K562 (cell line): Measurements from ENCODE around the gene CAMK2G. TPM values are rescaled to one million over a fixed set of nuclear protein-coding genes. Genes with fewer than 3 reads are reported as not detected.

ENCODE experiments used
- ATAC-seq: fragments of 200-7000 bp; cut with Tn5 transposase; 3 replicates; pipeline ENCODE4 v1.9.1; 2020; ENCODE audit warnings: moderate library complexity
- BruUV-seq: library from RNA; stranded (reverse); fragments of 400-500 nt; replicated peaks from 2 replicates; lab custom pipeline; 2021; lab: Mats Ljungman, UMichigan
- CTCF ChIA-PET: fragments of 300-600 bp; formaldehyde crosslinking; extraction: SDS; loops from one replicate; lab custom pipeline; 2021; ENCODE audit warnings: low intra/inter-chr PET ratio; lab: Yijun Ruan, JAX
- POLR2A ChIA-PET: fragments of 300-600, 350-650 bp; sonication (Branson Sonifier 250); formaldehyde crosslinking; extraction: SDS; loops from one replicate; lab custom pipeline; 2021; ENCODE audit warnings: antibody characterized with exemption, inconsistent platforms; lab: Yijun Ruan, JAX
- DNase-seq, 4 experiments: peaks; one replicate each; pipeline versions ENCODE4 v3.0.0 to v3.0.0-alpha.2; 2011 to 2018; ENCODE audit warnings: low spot score in 3 of 4, mixed read lengths in 3 of 4; ENCODE audit errors: extremely low read depth in 1 of 4
- FAIRE-seq: peaks from 2 replicates; lab custom pipeline; 2011; peaks lifted over from hg19 to GRCh38; lab: Jason Lieb, UNC
- H2AFZ ChIP-seq: 2 replicates; pipeline ENCODE4 v1.6.0; 2011; ENCODE audit warnings: low read depth, low read length, control low read depth, inconsistent platforms
- H3K27ac ChIP-seq: fragments of 200-600 bp; 3 replicates; pipeline ENCODE4 v1.8.0; 2011; ENCODE audit warnings: low read depth, mild to moderate bottlenecking, control low read depth, inconsistent platforms, low read length, moderate library complexity, mixed read lengths; ENCODE audit errors: extremely low read depth
- H3K27me3 ChIP-seq, 2 experiments: fragments of 300-600 bp in 1 of 2; 2 replicates in 1 of 2; 3 replicates in 1 of 2; pipeline versions ENCODE4 v1.6.0 to v1.8.0; 2011; ENCODE audit warnings: inconsistent platforms in 2 of 2, low read length in 2 of 2, mild to moderate bottlenecking in 1 of 2, mixed read lengths in 1 of 2, moderate library complexity in 1 of 2; ENCODE audit not compliant: control insufficient read depth in 2 of 2, insufficient read depth in 2 of 2
- H3K36me3 ChIP-seq: fragments of 300-600 bp; 3 replicates; pipeline ENCODE4 v1.8.0; 2011; ENCODE audit warnings: mild to moderate bottlenecking, low read length, inconsistent platforms; ENCODE audit not compliant: control insufficient read depth, insufficient read depth
- H3K4me1 ChIP-seq, 2 experiments: fragments of 200-600 bp in 1 of 2; replicated peaks in 1 of 2; 2 replicates in 1 of 2; 3 replicates in 1 of 2; pipeline versions ENCODE4 v1.5.1 to v1.8.0; 2011; ENCODE audit warnings: inconsistent platforms in 2 of 2, low read length in 2 of 2, mild to moderate bottlenecking in 1 of 2, mixed read lengths in 1 of 2, moderate library complexity in 1 of 2; ENCODE audit not compliant: control insufficient read depth in 2 of 2, insufficient read depth in 2 of 2
- H3K4me2 ChIP-seq: 2 replicates; pipeline ENCODE4 v1.6.1; 2011; ENCODE audit warnings: low read length, control low read depth, inconsistent platforms, mixed read lengths; ENCODE audit not compliant: insufficient read depth
- H3K4me3 ChIP-seq: fragments of 200-600 bp; sonication (generic), shearing (Covaris generic); 2 replicates; pipeline ENCODE4 v1.5.1; 2016; ENCODE audit warnings: control low read depth, inconsistent platforms
- H3K79me2 ChIP-seq: fragments of 200-600 bp; 3 replicates; pipeline ENCODE4 v1.8.0; 2011; ENCODE audit warnings: low read length, inconsistent platforms; ENCODE audit not compliant: control insufficient read depth, insufficient read depth
- H3K9ac ChIP-seq, 2 experiments: 2 replicates each; pipeline versions ENCODE4 v1.6.0 to v1.6.1; 2011; ENCODE audit warnings: low read depth in 2 of 2, low read length in 2 of 2, control low read depth in 1 of 2, inconsistent platforms in 1 of 2, mild to moderate bottlenecking in 1 of 2, mixed read lengths in 1 of 2; ENCODE audit not compliant: insufficient read depth in 1 of 2
- H3K9me1 ChIP-seq: one replicate; pipeline ENCODE4 v1.6.0; 2011; ENCODE audit warnings: inconsistent platforms, mild to moderate bottlenecking, low read length, moderate library complexity; ENCODE audit not compliant: control insufficient read depth, insufficient read depth
- H3K9me3 ChIP-seq: replicated peaks from 2 replicates; pipeline ENCODE4 v1.5.1; 2011; ENCODE audit warnings: low read depth, low read length, inconsistent platforms; ENCODE audit not compliant: control insufficient read depth, insufficient read depth
- H4K20me1 ChIP-seq: replicated peaks from 2 replicates; pipeline ENCODE4 v1.6.1; 2011; ENCODE audit warnings: low read length, inconsistent platforms, mixed read lengths; ENCODE audit not compliant: control insufficient read depth, insufficient read depth
- ELF2 ChIP-seq: fragments of 250-450 bp; sonication (Bioruptor Pico); IDR thresholded peaks from 2 replicates; pipeline ENCODE4 v1.5.0; 2021; ENCODE audit warnings: mild to moderate bottlenecking
- HMGN3 ChIP-seq: IDR thresholded peaks from 2 replicates; pipeline ENCODE4 v1.6.1; 2011; ENCODE audit warnings: borderline replicate concordance, low read depth, mild to moderate bottlenecking, mixed read lengths, low read length; ENCODE audit not compliant: insufficient read length; ENCODE audit errors: extremely low read depth
- PHB ChIP-seq: fragments of 250-450 bp; sonication (Bioruptor Pico); IDR thresholded peaks from 2 replicates; pipeline ENCODE4 v1.5.0; 2021
- POU5F1 ChIP-seq: fragments of 150-350 bp; IDR thresholded peaks from 2 replicates; pipeline ENCODE4 v1.6.1; 2014; ENCODE audit warnings: borderline replicate concordance, low read length, low read depth, mild to moderate bottlenecking; ENCODE audit not compliant: partially characterized antibody
- PPARD ChIP-seq: fragments of 250-450 bp; sonication (Bioruptor Pico); IDR thresholded peaks from 2 replicates; pipeline ENCODE4 v1.8.0; 2022; ENCODE audit warnings: inconsistent platforms, mild to moderate bottlenecking, moderate library complexity
- SMARCE1 ChIP-seq: fragments of 450-650 bp; IDR thresholded peaks from 2 replicates; pipeline ENCODE4 v1.7.1; 2016; ENCODE audit warnings: mild to moderate bottlenecking
- SUPT5H ChIP-seq: fragments of 450-650 bp; IDR thresholded peaks from 2 replicates; pipeline ENCODE4 v1.6.1; 2016
- ZNF143 ChIP-seq: sonication (generic); formaldehyde crosslinking; IDR thresholded peaks from 2 replicates; pipeline ENCODE4 v1.9.0; 2022; ENCODE audit warnings: mild to moderate bottlenecking, missing genetic modification reagents
- ZNF324 ChIP-seq: fragments of 250-450 bp; sonication (Bioruptor Pico); IDR thresholded peaks from 2 replicates; pipeline ENCODE4 v1.4.0; 2020; ENCODE audit warnings: mild to moderate bottlenecking
- WGBS: fragments of 100-300 bp; shearing (Covaris generic); methylation state at CpG from one replicate; pipeline ENCODE4 v1.1.6; 2016; ENCODE audit warnings: low coverage, mixed read lengths; ENCODE audit not compliant: insufficient coverage; ENCODE audit errors: missing lambda C conversion rate; 5-methylcytosine and 5-hydroxymethylcytosine counted together
- in situ Hi-C: fragments of 300-500 bp; cut with MboI; formaldehyde crosslinking; loops from 4 replicates; pipeline ENCODE4 v1.15.0; 2018; ENCODE audit warnings: inconsistent platforms, mixed read lengths
- intact Hi-C: fragments of 100-400 bp; cut with micrococcal nuclease; formaldehyde crosslinking; loops from 2 replicates; pipeline ENCODE4 v1.14.2; 2022
- polyA plus RNA-seq, 8 experiments: library from polyadenylated mRNA; depleted of rRNA in 4 of 8; stranded (reverse) in 5 of 8; unstranded in 3 of 8; fragments of >200 nt; fragmentation: Nextera tagmentation in 2 of 8; fragmentation: Illumina TruSeq in 1 of 8; extraction: Ambion mirVana in 2 of 8; extraction: Trizol in 1 of 8; gene quantifications; 2 replicates each; pipeline versions ENCODE4 v1.2.1 to v1.2.3, GENCODE V29; 2011 to 2014; ENCODE audit warnings: inconsistent platforms in 1 of 8, missing spikeins in 1 of 8
- total RNA-seq, 7 experiments: library from RNA; depleted of rRNA in 6 of 7; stranded (reverse); fragments of >200 nt in 6 of 7; fragmentation: Illumina TruSeq in 2 of 7; extraction: Trizol in 2 of 7; gene quantifications; 2 replicates each; pipeline versions ENCODE4 v1.2.1 to v1.2.3, GENCODE V29; 2011 to 2021; ENCODE audit warnings: low replicate concordance in 1 of 7
- TF ChIP-seq, protein P1 (sequence below): fragments of 450-650 bp; IDR thresholded peaks from 2 replicates; pipeline ENCODE4 v1.7.0; 2016; ENCODE audit warnings: borderline replicate concordance
- TF ChIP-seq, protein P2 (sequence below): fragments of 200-800 bp; sonication (Bioruptor generic); IDR thresholded peaks from 2 replicates; pipeline ENCODE4 v1.6.1; 2016; ENCODE audit warnings: missing genetic modification characterization, missing compliant biosample characterization

CAMK2G gene
- total and polyA plus RNA-seq, 9 of the 15 experiments (the other 6 are each of a cell fraction or from before 2014, with no cell fraction given) = 9.0 to 37.9 (median 32.6) TPM

DNA sequence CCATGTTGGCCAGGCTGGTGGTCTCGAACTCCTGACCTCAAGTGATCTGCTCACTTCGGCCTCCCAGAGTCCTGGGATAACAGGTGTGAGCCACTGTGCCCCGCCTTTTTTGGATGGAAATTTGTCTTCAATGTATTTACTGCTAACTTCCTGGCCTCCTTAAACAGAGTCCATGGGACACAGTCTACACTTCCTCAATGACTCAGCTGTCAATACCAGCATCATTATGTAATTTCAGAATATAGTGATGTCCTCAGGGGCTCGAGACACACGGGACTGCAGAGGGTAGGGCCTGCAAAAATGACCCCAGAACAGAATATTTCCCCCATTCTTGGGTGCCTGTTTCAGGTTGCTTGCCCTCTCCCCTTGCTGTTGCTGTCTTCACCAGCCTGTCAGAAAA is 31.1 kb downstream of the CAMK2G start (continued):
- TF ChIP-seq, protein P1, sequence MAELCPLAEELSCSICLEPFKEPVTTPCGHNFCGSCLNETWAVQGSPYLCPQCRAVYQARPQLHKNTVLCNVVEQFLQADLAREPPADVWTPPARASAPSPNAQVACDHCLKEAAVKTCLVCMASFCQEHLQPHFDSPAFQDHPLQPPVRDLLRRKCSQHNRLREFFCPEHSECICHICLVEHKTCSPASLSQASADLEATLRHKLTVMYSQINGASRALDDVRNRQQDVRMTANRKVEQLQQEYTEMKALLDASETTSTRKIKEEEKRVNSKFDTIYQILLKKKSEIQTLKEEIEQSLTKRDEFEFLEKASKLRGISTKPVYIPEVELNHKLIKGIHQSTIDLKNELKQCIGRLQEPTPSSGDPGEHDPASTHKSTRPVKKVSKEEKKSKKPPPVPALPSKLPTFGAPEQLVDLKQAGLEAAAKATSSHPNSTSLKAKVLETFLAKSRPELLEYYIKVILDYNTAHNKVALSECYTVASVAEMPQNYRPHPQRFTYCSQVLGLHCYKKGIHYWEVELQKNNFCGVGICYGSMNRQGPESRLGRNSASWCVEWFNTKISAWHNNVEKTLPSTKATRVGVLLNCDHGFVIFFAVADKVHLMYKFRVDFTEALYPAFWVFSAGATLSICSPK = no peak
- TF ChIP-seq HMGN3 (no peak), SMARCE1 (no peak), POU5F1 (no peak)

GRCh38 chr10:73842349-73842748 is 32.0 kb downstream of the CAMK2G start:
- Histone ChIP-seq H3K9ac (peak overlapping the region in 1 of 2 experiments; percentile 50; a peak in 2 of 4 replicates), H3K36me3 (peaks cover 62% of the 10 kb centered on the region), H3K4me2 (no peak overlapping the region), H2AFZ (no peak overlapping the region), H3K9me1 (no peaks in the 10 kb centered on the region), H3K79me2 (no peaks in the 10 kb centered on the region), H3K9me3 (no peaks in the 10 kb centered on the region), H4K20me1 (0 out of 2 replicates have a peak, but pooled peaks cover 5% of the 10 kb centered on the region), H3K27me3 (no peaks in the 10 kb centered on the region), H3K4me3 (no peak overlapping the region), H3K27ac (no peak overlapping the region), H3K4me1 (peaks cover 0 to 10% of the 10 kb centered on the region in 2 experiments; a peak in 1 of 5 replicates)
- in situ Hi-C loops (loop anchor here (5.0 to 10.0 kb wide), 2 partner anchors 95 to 1242 kb away; no protein-coding TSS in a partner anchor), intact Hi-C loops (no loop called here)
- FAIRE-seq = no peak
- ChIA-PET POLR2A (interaction anchor here (1.1 kb wide), 1 partner anchor 10 kb away, joined by 5 read pairs; no protein-coding TSS in a partner anchor), CTCF (no interaction called here)
- BruUV-seq = no TSS peak
- ATAC-seq = no peak
- WGBS = 86% methylated on average over 11 of the region's 11 CpGs
- TF ChIP-seq PPARD (no peak), ZNF324 (CRISPR knock-in tag) (no peak), SUPT5H (no peak), ELF2 (CRISPR knock-in tag) (no peak), ZNF143 (CRISPR knock-in tag) (no peak), PHB (CRISPR knock-in tag) (no peak)
- TF ChIP-seq, protein P2, sequence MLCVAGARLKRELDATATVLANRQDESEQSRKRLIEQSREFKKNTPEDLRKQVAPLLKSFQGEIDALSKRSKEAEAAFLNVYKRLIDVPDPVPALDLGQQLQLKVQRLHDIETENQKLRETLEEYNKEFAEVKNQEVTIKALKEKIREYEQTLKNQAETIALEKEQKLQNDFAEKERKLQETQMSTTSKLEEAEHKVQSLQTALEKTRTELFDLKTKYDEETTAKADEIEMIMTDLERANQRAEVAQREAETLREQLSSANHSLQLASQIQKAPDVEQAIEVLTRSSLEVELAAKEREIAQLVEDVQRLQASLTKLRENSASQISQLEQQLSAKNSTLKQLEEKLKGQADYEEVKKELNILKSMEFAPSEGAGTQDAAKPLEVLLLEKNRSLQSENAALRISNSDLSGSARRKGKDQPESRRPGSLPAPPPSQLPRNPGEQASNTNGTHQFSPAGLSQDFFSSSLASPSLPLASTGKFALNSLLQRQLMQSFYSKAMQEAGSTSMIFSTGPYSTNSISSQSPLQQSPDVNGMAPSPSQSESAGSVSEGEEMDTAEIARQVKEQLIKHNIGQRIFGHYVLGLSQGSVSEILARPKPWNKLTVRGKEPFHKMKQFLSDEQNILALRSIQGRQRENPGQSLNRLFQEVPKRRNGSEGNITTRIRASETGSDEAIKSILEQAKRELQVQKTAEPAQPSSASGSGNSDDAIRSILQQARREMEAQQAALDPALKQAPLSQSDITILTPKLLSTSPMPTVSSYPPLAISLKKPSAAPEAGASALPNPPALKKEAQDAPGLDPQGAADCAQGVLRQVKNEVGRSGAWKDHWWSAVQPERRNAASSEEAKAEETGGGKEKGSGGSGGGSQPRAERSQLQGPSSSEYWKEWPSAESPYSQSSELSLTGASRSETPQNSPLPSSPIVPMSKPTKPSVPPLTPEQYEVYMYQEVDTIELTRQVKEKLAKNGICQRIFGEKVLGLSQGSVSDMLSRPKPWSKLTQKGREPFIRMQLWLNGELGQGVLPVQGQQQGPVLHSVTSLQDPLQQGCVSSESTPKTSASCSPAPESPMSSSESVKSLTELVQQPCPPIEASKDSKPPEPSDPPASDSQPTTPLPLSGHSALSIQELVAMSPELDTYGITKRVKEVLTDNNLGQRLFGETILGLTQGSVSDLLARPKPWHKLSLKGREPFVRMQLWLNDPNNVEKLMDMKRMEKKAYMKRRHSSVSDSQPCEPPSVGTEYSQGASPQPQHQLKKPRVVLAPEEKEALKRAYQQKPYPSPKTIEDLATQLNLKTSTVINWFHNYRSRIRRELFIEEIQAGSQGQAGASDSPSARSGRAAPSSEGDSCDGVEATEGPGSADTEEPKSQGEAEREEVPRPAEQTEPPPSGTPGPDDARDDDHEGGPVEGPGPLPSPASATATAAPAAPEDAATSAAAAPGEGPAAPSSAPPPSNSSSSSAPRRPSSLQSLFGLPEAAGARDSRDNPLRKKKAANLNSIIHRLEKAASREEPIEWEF (CRISPR knock-in tag) = no peak
- DNase-seq = no peak
